Neuronal stem cell (in vitro differentiated cells): ENCODE results near the gene KRT2.
A peak's percentile ranks its signal among the peaks of the same experiment; 100 is the strongest.

Experiments used
- DNase-seq: peaks from one replicate; pipeline ENCODE4 v3.0.0-alpha.2; 2013; ENCODE audit warnings: low spot score
- H2AFZ ChIP-seq: one replicate; pipeline ENCODE4 v1.6.1; 2013; ENCODE audit warnings: mild to moderate bottlenecking, low read length, inconsistent platforms
- H2AK5ac ChIP-seq: 2 replicates; pipeline ENCODE4 v1.6.1; 2013; ENCODE audit warnings: low read depth, mild to moderate bottlenecking, inconsistent platforms, low read length, moderate library complexity, mixed read lengths
- H2BK120ac ChIP-seq: 2 replicates; pipeline ENCODE4 v1.6.1; 2013; ENCODE audit warnings: low read depth, mild to moderate bottlenecking, inconsistent platforms, low read length, moderate library complexity, mixed read lengths
- H2BK12ac ChIP-seq: one replicate; pipeline ENCODE4 v1.6.1; 2013; ENCODE audit warnings: low read length, inconsistent platforms
- H2BK15ac ChIP-seq: 2 replicates; pipeline ENCODE4 v1.6.1; 2013; ENCODE audit warnings: mild to moderate bottlenecking, low read length, inconsistent platforms, mixed read lengths
- H2BK5ac ChIP-seq: one replicate; pipeline ENCODE4 v1.6.1; 2013; ENCODE audit warnings: inconsistent platforms, mild to moderate bottlenecking, low read length, moderate library complexity
- H3K14ac ChIP-seq: one replicate; pipeline ENCODE4 v1.6.1; 2013; ENCODE audit warnings: low read length, inconsistent platforms
- H3K18ac ChIP-seq: 2 replicates; pipeline ENCODE4 v1.6.1; 2013; ENCODE audit warnings: low read length, inconsistent platforms
- H3K23ac ChIP-seq: 2 replicates; pipeline ENCODE4 v1.6.1; 2013; ENCODE audit warnings: low read depth, mild to moderate bottlenecking, mixed read lengths, low read length, inconsistent platforms; ENCODE audit not compliant: poor library complexity
- H3K27ac ChIP-seq: replicated peaks from 3 replicates; pipeline ENCODE4 v1.5.1; 2013; ENCODE audit warnings: low read length, inconsistent platforms
- H3K27me3 ChIP-seq, 3 experiments: 2 replicates each; pipeline ENCODE4 v1.6.1; 2013; ENCODE audit warnings: low read length in 3 of 3, mild to moderate bottlenecking in 2 of 3, inconsistent platforms in 1 of 3, low read depth in 1 of 3, mixed read lengths in 1 of 3, moderate library complexity in 1 of 3; ENCODE audit not compliant: control insufficient read depth in 3 of 3, insufficient read depth in 3 of 3
- H3K36me3 ChIP-seq, 2 donors: replicated peaks in 1 of 2; 2 replicates each; pipeline ENCODE4 v1.6.1; 2013; ENCODE audit warnings: low read length in 2 of 2; ENCODE audit not compliant: control insufficient read depth in 2 of 2, insufficient read depth in 2 of 2
- H3K4ac ChIP-seq: 2 replicates; pipeline ENCODE4 v1.6.1; 2013; ENCODE audit warnings: inconsistent platforms, mild to moderate bottlenecking, low read length, moderate library complexity
- H3K4me1 ChIP-seq, 2 donors: 1 replicate in 1 of 2; 2 replicates in 1 of 2; pipeline ENCODE4 v1.6.1; 2013; ENCODE audit warnings: low read length in 2 of 2, low read depth in 1 of 2; ENCODE audit not compliant: control insufficient read depth in 2 of 2, insufficient read depth in 1 of 2
- H3K4me2 ChIP-seq: one replicate; pipeline ENCODE4 v1.6.1; 2013; ENCODE audit warnings: mild to moderate bottlenecking, low read length, inconsistent platforms; ENCODE audit not compliant: insufficient read depth, poor library complexity, severe bottlenecking
- H3K4me3 ChIP-seq, 2 donors: 2 replicates each; pipeline ENCODE4 v1.5.1; 2013; ENCODE audit warnings: low read length in 2 of 2, mild to moderate bottlenecking in 2 of 2, inconsistent platforms in 1 of 2, moderate library complexity in 1 of 2
- H3K79me1 ChIP-seq: one replicate; pipeline ENCODE4 v1.6.1; 2013; ENCODE audit warnings: low read depth, mild to moderate bottlenecking, inconsistent platforms, low read length, moderate library complexity
- H3K9ac ChIP-seq: one replicate; pipeline ENCODE4 v1.6.1; 2013; ENCODE audit warnings: mild to moderate bottlenecking, low read depth, low read length, inconsistent platforms; ENCODE audit not compliant: poor library complexity
- H3K9me3 ChIP-seq, 2 donors: replicated peaks in 1 of 2; 2 replicates each; pipeline versions ENCODE3 to v1.6.1; 2013; ENCODE audit warnings: low read length in 2 of 2, mild to moderate bottlenecking in 2 of 2, inconsistent platforms in 1 of 2, low read depth in 1 of 2, mixed read lengths in 1 of 2, moderate library complexity in 1 of 2; ENCODE audit not compliant: control insufficient read depth in 2 of 2, insufficient read depth in 1 of 2
- H4K8ac ChIP-seq: one replicate; pipeline ENCODE4 v1.6.1; 2013; ENCODE audit warnings: low read depth, mild to moderate bottlenecking, inconsistent platforms, low read length, moderate library complexity
- H4K91ac ChIP-seq: one replicate; pipeline ENCODE4 v1.6.1; 2013; ENCODE audit warnings: low read length, low read depth, mild to moderate bottlenecking, inconsistent platforms; ENCODE audit not compliant: poor library complexity
- WGBS, 2 donors: extraction: QIAGEN DNeasy Blood & Tissue Kit; methylation state at CpG; one replicate each; pipeline ENCODE4 v1.1.7; 2013; ENCODE audit warnings: missing lambda C conversion rate in 2 of 2, mixed read lengths in 1 of 2; ENCODE audit not compliant: insufficient read length in 2 of 2, insufficient replicate concordance in 1 of 2; ENCODE audit errors: extremely low coverage in 2 of 2; 5-methylcytosine and 5-hydroxymethylcytosine counted together

KRT2 gene

DNA sequence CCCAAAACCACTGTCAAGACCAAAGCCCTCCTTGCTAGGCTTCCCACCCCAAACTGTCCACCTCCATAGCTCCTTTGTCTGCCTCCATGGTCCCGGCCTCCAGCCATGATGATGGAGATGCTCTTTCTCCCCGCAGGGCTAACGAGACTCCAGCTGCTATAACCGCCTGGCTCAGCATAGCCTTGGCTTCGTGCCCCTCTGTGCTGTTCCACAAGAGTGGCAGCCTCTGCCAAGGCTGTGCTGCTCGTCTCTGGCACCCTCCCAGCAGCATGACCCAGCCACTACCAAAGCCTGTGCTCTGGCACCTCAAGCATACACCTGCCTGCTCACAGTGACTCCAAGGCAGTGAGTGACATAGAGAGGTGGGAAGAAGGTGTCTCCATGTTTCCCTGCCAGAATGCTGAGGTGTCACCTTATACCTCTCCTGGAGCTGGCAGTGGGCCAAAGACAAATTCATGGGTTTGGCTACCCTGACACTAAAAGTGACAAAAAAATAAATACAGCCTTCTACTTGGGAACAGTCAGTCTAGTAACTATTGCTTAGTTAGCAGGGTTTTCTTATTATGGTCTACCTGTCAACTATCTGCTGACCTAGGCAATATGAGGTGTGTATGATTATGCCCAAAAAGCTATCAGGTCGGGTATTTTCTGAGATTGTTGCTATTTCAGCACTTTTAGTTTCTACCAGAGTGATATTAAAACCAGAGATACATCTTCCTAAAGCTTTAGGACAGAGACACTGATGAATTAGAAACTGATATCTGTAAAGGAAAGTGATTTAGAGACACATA lies 17.6 kb downstream of the KRT2 start:
- Histone ChIP-seq H3K79me1 (no peaks in the 10 kb centered on the region), H3K4ac (no peak overlapping the region)
- no CpG with 5 or more reads among the region's 7 CpGs for WGBS, 2 donors

DNA sequence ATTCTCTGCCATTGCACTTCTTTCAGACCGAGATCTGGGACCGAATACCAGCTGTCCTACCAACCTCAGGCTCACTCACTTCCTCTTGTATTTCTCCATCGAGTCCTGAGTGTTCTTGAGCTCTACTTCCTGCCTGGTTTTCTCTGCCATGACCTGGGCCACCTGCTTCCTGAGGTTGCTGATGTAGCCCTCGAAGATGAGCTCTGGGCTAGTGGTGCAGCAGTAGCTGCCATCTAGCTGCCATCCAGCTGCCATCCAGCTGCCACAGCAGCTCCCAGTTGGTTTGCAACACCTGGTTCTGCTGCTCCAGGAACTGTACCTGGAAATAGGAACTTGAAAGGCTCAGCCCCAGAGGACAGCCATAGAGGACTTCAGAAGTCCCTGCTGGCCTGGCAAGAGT lies 18.6 kb downstream of the KRT2 start:
- Histone ChIP-seq H2BK15ac (no peak overlapping the region), H3K27me3 (peaks cover 0 to 13% (median 2%) of the 10 kb centered on the region in 3 experiments), H3K9ac (no peak overlapping the region), H3K4me3 (no peak overlapping the region), H3K14ac (no peak overlapping the region), H2AFZ (no peak overlapping the region), H3K79me1 (no peaks in the 10 kb centered on the region), H2AK5ac (no peak overlapping the region), H2BK12ac (no peak overlapping the region), H3K18ac (no peak overlapping the region), H3K4ac (no peak overlapping the region), H4K91ac (no peak overlapping the region), H4K8ac (no peak overlapping the region), H2BK5ac (no peak overlapping the region), H2BK120ac (no peak overlapping the region), H3K36me3 (no peaks in the 10 kb centered on the region), H3K27ac (no peak overlapping the region), H3K4me1 (no peaks in the 10 kb centered on the region), H3K23ac (no peak overlapping the region), H3K4me2 (no peak overlapping the region), H3K9me3 (no peaks in the 10 kb centered on the region)
- no CpG with 5 or more reads among the region's 4 CpGs for WGBS, 2 donors
- DNase-seq = no peak

More for the DNA sequence above, 17.6 kb downstream of the KRT2 start:
- DNase-seq = no peak
- no peak overlapping the region for H3K18ac ChIP-seq
- peaks cover 0 to 13% (median 2%) of the 10 kb centered on the region in 3 experiments for H3K27me3 ChIP-seq
- H3K14ac ChIP-seq = peak overlapping the region; percentile 1
- H3K4me1 ChIP-seq = no peaks in the 10 kb centered on the region
- H3K9ac ChIP-seq = no peak overlapping the region
- no peak overlapping the region for H2AK5ac ChIP-seq
- no peaks in the 10 kb centered on the region for H3K36me3 ChIP-seq
- H3K4me2 ChIP-seq = no peak overlapping the region
- H4K8ac ChIP-seq = no peak overlapping the region
- no peak overlapping the region for H3K27ac ChIP-seq
- H2BK12ac ChIP-seq = no peak overlapping the region
- H2AFZ ChIP-seq = no peak overlapping the region
- no peak overlapping the region for H4K91ac ChIP-seq
- H2BK5ac ChIP-seq = no peak overlapping the region
- no peak overlapping the region for H2BK120ac ChIP-seq
- peak overlapping the region; percentile 35 for H3K23ac ChIP-seq
- H2BK15ac ChIP-seq = no peak overlapping the region
- H3K4me3 ChIP-seq = peak overlapping the region in 1 of 2 donors; percentile 42
- H3K9me3 ChIP-seq = no peaks in the 10 kb centered on the region

DNA sequence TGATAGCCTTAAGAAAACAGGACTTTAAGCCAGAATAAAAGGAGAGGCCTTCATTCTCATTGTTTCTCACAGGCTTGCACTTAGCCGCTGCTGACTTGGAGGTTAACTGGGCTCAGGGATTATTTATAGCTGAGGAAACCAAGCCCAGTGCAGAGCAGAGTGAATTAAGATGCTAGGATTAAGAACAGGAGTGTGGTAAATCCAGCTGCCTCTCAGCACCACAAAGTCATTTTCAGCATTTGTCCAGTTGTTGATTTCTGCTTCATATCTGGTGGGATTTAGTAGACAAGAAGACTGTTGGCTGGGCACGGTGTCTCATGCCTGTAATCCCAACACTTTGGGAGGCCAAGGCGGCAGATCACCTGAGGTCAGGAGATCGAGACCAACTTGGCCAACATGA lies 19.4 kb downstream of the KRT2 start:
- Histone ChIP-seq H4K91ac (no peak overlapping the region), H2AFZ (no peak overlapping the region), H2BK5ac (no peak overlapping the region), H3K18ac (no peak overlapping the region), H4K8ac (peak overlapping the region; percentile 45), H3K79me1 (no peaks in the 10 kb centered on the region), H2BK120ac (no peak overlapping the region), H3K4me2 (no peak overlapping the region), H3K4me1 (no peaks in the 10 kb centered on the region), H3K4ac (no peak overlapping the region), H2BK15ac (no peak overlapping the region), H3K36me3 (no peaks in the 10 kb centered on the region), H3K9me3 (no peaks in the 10 kb centered on the region), H3K14ac (no peak overlapping the region), H3K27me3 (peaks cover 0 to 13% (median 2%) of the 10 kb centered on the region in 3 experiments), H3K4me3 (no peak overlapping the region), H3K23ac (no peak overlapping the region), H3K27ac (no peak overlapping the region), H2BK12ac (no peak overlapping the region), H3K9ac (no peak overlapping the region), H2AK5ac (no peak overlapping the region)
- WGBS, 2 donors = no CpG with 5 or more reads among the region's 4 CpGs
- no peak for DNase-seq

DNA sequence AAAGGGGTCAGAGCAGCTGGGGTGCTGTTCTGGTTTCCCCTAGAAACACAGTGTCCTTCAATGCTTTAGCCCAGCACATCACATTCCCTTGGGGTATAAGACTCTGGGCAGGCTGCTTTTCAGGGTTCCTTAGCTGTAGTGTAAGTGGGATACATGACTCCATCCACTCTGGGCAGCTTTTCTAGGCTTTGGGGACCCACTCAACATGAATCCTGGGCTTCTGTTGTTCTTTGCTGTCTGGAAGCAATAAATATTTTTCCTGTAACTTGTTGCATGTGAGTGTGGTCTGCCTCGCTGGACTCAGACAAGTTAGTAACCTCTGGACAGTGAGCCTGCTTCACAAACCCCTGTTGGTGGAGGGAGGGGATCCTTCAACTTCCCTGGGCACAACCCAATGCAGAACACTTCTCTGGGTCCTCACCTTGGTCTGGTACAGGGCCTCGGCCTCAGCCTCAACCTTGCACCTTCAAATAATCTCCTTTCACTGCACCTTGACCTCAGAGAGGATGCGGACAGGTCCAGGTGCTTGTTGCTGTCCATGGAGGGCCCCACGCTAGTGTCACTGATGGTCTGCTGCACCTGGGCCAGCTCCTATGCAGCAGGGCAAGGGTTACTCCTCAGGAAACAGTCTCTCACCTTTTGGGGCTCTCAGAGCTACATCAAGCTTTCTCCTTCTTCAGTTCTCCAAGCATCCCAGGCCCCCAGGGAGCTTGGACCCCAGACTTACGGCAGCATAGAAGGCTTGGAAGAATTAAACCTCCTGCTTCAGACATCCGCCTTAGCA lies 20.1 kb downstream of the KRT2 start:
- H2BK12ac ChIP-seq = no peak overlapping the region
- H3K27me3 ChIP-seq = peaks cover 0 to 11% (median 2%) of the 10 kb centered on the region in 3 experiments
- H3K9me3 ChIP-seq = no peaks in the 10 kb centered on the region
- H3K4me1 ChIP-seq = peaks cover 0 to 4% of the 10 kb centered on the region in 2 donors
- H3K4me3 ChIP-seq = no peak overlapping the region
- H2AFZ ChIP-seq = no peak overlapping the region
- H3K18ac ChIP-seq = no peak overlapping the region
- H4K91ac ChIP-seq = no peak overlapping the region
- no peak overlapping the region for H3K4ac ChIP-seq
- H3K23ac ChIP-seq = no peak overlapping the region
- no peak overlapping the region for H3K4me2 ChIP-seq
- no peak for DNase-seq
- H2AK5ac ChIP-seq = no peak overlapping the region
- no peak overlapping the region for H2BK5ac ChIP-seq
- no CpG with 5 or more reads among the region's 6 CpGs for WGBS, 2 donors
- no peak overlapping the region for H3K14ac ChIP-seq
- no peak overlapping the region for H3K9ac ChIP-seq
- no peaks in the 10 kb centered on the region for H3K36me3 ChIP-seq
- no peak overlapping the region for H2BK120ac ChIP-seq
- no peak overlapping the region for H4K8ac ChIP-seq
- H2BK15ac ChIP-seq = no peak overlapping the region
- H3K79me1 ChIP-seq = no peaks in the 10 kb centered on the region
- H3K27ac ChIP-seq = no peak overlapping the region
